GM19035 (cell line): ENCODE data around the gene ZFAND2B.
A peak's percentile ranks its signal among the peaks of the same experiment; 100 is the strongest.
"Not testable (repeated sequence)": the region's sequence is repeated elsewhere in the genome, so short reads cannot be mapped to it uniquely, and the experiment has no call there.

ENCODE experiments used
- ATAC-seq: cut with Tn5 transposase; IDR thresholded peaks from one replicate; pipeline ENCODE4 v1.9.1; 2021; ENCODE audit not compliant: unreplicated experiment

The ZFAND2B gene

DNA sequence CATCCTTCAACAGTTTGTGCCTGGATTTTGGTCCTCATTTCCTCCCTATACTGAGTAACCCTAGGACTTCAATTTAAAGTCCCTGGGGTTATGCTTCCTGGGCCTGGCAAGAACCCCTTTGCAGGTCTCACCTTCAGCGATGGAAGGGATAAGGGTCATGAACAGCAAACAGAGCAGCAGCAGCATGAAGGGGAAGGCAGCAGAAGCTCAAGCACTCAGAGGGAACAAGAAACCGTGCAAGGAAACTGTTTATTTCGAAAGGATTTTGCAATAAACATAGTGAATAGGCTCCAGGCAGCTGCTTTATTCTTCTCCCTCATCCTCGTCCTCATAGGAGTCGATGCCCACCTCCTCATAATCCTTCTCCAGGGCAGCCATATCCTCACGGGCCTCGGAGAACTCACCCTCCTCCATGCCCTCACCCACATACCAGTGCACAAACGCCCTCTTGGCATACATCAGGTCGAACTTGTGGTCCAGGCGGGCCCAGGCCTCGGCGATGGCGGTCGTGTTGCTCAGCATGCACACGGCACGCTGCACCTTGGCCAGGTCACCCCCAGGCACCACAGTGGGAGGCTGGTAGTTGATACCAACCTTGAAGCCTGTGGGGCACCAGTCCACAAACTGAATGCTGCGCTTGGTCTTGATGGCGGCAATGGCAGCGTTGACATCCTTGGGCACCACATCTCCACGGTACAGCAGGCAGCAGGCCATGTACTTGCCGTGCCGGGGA, 43.6 kb downstream of the ZFAND2B start:
- no peak for ATAC-seq

DNA sequence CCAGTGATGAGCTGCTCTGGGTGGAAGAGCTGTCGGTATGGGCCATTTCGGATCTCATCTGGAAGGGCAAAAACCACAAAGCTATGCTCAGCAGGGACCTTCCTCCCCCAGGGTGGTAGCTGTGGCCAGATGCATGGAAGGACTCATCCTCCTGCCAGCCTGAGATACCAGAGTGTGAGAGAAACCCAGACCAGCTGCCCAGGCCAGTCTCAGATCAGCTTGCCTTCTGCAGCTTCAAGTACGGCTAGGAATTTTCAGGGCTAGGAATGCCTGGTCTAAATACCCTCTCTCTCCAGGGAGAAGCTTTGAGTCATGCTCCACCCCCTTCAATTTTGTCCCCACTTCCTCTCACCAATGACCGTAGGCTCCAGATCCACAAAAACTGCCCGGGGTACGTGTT, 45.1 kb downstream of the ZFAND2B start:
- ATAC-seq, result no peak

DNA sequence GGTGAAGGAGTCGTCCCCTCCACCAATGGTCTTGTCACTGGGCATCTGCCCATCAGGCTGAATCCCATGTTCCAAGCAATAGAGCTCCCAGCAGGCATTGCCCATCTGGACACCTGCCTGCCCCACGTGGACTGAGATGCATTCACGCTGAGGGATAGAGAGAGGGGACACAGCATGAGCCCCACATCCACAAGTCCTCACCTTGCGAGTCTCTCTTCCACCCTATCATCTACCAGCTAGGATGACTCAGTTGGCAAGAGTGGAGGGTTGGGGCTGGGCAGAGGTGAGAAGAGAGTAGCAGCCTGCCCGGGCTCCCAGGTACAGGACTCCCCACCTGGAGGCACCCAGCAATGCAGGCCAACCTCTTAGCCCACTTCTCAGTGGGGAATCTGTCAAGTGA, 45.5 kb downstream of the ZFAND2B start:
- no peak for ATAC-seq

DNA sequence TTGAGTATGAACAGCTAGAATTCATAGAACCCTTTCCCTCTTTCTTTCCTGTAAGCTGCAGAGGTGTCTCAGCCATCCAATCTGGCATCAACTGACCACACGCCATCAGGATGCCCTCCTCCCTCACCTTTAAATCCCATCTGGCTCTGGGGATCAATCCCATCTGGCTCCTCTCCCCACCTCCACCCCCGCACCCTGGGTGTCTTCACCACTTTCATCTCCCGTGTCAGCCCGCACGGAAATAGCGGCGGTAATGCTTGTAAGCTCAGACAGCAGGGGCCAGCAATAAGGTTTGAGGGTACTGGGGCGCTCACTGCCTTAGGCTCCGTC, 46.0 kb downstream of the ZFAND2B start:
- ATAC-seq, result peak; percentile 0

DNA sequence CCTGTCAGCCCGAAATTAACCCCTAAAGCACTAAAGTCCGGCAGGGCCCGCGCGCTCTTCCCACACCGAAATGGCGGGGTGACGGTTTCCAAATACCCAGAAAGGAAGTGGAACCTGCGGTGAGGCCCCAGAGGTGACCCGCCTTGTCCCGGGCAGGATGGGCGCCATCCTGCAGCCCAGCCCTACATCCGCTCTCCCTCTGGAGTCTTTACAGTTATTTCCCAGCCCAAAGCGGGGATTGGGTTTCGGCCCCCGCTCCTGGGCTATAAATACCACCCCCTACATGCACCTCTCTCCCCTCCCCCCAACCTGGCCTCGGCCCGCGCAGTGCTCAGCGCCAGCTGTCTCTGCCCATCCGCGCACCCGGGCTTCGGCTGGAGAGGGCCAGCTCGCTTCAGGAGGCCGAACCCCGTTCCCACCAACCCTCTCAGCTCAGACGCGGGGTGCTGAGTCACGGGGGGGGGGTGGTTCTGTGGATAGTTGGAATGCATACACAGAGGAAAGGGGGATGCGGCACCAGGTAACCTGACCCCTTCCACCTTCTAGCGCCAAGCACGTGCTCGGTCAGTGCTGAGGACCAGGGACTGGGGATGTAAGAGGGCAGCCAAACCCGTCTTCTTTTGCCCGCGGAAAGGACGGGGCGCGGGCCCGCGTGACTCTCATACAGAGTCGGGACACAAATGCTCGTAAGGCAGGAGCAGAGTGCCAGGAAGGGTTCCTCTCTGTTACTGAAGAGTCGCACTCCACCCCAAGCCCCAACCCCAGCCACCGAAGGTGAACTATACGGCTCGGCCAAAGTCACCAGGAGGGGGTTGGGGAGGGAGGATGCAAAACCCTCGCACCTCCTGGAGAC, 46.5 kb downstream of the ZFAND2B start, which contains the start of gene TUBA4B:
Gene TUBA4B (plus strand): TSS at position 344 of the 853 bp plus-strand sequence. CDS start 165 bp downstream, at position 509.
- ATAC-seq, result peak; percentile 20

DNA sequence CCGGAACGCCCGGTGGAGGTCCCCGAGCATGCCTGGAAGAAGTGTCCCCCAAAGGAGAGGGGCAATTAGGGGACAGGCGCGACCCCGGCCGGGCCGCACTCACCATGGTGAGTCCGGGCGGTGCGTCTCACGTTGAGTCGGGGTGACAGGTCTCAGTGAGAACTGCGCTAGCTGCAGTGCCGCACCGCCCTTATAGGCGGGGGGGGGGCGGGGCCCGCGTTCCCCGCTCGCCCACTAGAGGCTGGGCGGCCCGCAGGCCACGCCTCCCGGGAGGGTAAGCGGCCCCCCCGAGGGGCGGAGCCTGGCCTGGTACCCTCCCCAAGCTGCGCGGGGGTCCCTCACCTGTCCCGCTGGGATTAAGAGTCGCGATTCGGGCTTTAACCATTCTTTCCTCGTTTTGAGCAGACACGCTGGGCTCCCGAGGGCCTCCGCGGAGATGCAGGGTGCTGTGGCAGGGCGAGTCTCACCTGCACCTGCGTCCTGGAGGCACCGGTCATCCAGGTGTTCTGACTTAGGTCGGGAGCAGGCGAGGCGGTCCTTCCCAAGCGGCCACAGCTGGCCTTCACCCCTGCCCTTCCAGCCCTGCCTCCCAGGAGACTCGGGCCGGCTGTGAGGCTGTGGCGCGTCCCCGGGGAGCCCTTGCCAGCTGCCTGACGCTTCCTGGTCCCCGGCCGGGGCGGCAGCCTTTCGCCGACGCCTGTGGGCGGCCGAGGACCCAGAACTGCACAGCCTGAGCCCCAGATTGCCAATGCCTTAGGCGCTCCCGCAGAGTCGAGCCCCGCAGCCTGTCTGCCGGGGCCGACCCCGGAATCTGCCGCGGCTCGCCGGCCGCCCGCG, 47.4 kb downstream of the ZFAND2B start, which contains the start of gene TUBA4A:
Gene TUBA4A (minus strand): TSS at position 166 of the 837 bp plus-strand sequence. CDS start 60 bp downstream, at position 106.
- peak; percentile 65 for ATAC-seq

DNA sequence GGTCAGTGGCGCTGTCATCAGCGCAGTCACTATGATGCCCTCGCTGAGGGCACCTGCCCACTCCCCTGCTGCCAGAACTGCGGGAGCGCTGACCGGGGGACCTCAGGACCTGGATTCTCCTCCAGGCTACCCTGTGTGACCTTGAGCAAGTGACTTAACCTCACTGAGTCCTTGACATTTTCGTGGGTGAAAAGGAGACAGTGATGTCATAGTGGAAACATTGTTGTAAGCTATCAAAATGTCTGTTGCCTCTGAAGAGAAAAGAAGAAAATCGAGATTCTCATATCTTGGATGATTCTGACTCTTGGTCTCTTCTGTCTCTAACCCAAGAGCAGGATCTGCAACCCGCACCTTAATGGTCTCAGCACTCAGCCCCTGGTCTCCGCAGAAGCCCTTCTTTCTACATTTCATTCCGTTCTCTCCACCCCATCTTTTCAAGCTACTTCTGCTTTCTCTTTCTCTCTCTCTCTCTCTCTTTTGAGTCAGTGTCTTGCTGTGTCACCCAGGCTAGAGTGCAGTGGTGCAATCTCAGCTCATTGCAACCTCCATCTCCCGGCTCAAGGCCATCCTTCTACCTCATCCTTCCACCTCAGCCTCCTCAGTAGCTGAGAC, 48.1 kb downstream of the ZFAND2B start:
- peak; percentile 31 for ATAC-seq

DNA sequence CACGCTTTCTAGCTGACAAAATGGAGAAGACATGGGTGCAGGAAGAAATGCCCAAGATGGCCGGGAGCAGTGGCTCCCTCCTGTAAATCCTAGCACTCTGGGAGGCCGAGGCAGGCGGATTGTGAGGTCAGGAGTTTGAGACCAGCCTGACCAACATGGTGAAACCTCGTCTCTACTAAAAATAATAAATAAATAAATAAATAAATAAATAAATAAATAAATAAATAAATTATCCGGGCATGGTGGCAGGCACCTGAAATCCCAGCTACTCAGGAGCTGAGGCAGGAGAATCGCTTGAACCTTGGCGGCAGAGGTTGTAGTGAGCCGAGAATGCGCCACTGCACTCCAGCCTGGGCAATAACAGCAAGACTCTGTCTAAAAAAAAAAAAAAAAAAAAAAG, 52.4 kb downstream of the ZFAND2B start:
- ATAC-seq, result not testable (repeated sequence)
